Ureter (tissue), 1 donor: Measurements from ENCODE around the gene PLSCR4. TPM values are rescaled to one million over a fixed set of nuclear protein-coding genes. Genes with fewer than 3 reads are reported as not detected.
"Not testable (repeated sequence)": the region's sequence is repeated elsewhere in the genome, so short reads cannot be mapped to it uniquely, and the experiment has no call there.

Experiments used
- DNase-seq: peaks from one replicate; pipeline ENCODE4 v3.0.0-alpha.2; 2020; ENCODE audit warnings: low spot score
- total RNA-seq: library from RNA; stranded (reverse); gene quantifications from one replicate; pipeline ENCODE4 v1.2.4, GENCODE V29; 2023
- donor health status: DM: yes; HTN: yes; CAD: no.

PLSCR4 gene
- total RNA-seq, 1 donor from 2014 or later, result 26.6 TPM

DNA sequence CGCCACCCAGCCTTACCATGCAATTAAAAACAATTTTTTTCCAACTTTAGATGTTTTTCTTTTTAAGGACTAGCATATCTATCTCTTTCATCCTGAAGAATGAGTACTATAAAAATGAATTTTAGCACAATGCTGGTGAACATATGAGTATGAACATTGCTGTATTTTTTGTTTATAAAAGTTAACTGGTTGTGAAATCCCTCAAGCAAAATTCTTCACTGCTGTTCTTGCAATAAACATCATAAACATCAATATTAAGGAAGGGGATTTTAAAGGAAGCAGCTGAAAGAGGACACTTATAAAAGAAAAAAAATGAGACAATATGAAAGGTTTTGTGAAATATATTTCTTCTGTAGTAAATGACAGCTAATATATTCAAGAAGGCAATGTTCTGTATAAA is 3.0 kb downstream of the PLSCR4 start:
- DNase-seq, result no peak

DNA sequence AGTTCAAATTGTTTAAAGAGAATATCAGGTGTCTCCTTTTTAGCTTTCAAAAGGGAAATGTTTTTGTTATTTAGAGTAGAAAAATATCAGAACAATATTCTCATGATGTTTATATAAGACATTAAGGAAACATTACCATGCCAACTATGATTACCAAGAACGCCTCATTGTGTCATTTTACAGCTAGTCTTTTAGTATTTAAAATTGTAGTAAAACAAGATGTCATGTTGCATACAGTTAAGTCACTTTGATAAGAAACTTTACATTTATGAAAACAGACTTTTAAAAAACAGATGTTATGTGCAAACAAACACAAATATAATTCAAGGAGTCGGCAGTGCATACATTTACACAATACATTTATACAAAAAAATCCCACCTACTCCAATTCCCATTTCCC is 4.4 kb downstream of the PLSCR4 start:
- no peak for DNase-seq

DNA sequence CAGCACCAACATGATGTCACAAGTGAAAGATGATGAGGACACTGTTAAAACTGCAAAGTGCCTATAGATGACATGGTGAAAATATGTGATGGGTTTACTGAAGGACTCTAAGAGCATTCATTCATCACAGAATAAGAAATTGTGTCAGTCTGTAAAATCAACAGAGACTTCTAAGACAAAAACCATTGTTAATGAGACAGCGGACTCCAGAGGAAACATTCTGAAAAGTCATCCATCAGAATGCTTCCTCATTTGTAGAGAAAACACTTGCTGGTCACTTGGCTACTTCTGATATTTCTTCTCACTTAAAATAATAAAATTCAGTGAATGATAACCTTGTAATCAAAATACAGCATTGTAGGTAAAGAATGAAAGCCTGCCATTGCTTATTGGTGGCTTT is 7.3 kb downstream of the PLSCR4 start:
- no peak for DNase-seq

GRCh38 chr3:146241523-146242240 is 9.2 kb downstream of the PLSCR4 start:
- DNase-seq, result no peak

DNA sequence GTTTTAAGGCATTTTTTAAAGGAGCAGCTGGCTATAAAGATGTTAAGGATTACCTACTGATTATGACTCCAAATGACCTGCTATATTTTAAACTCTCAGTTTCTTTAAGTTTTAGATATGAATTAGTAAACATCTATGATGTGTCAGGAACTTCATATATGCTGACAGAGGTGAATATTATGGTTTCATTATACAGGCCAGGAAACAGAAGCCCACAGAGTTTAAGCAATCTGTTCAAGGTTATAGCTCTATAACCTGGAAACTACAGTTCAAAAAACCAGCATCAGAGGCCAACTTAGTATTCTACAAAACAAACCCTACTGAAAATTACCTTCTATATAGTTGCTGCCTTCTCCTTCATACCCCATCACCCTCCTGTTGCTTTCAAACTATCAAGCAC is 17.4 kb downstream of the PLSCR4 start:
- DNase-seq, result no peak

- no peak for DNase-seq
These were observed 23.4 kb downstream of the PLSCR4 start for GRCh38 chr3:146227486-146227885.

DNA sequence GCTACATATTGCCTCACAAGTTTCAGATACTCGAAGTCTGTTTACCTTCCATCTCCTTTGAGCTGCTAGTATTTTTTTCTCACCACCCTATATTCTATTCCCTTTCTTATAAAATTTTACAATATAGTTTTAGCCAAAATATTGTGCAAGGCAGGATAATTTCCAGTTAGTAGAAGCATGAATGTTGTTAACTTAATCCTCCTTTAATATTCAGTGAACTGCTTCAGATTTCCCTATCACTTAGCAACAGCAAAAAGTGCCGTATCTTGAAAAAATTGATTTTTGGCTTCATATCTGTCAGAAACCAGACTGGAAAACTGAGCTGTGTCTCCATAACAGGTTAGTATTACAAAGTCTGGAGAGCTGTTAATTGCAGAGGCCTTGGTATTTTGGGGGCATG is 24.0 kb downstream of the PLSCR4 start:
- DNase-seq, result no peak

GRCh38 chr3:146225458-146225857 is 25.4 kb downstream of the PLSCR4 start:
- not testable (repeated sequence) for DNase-seq

DNA sequence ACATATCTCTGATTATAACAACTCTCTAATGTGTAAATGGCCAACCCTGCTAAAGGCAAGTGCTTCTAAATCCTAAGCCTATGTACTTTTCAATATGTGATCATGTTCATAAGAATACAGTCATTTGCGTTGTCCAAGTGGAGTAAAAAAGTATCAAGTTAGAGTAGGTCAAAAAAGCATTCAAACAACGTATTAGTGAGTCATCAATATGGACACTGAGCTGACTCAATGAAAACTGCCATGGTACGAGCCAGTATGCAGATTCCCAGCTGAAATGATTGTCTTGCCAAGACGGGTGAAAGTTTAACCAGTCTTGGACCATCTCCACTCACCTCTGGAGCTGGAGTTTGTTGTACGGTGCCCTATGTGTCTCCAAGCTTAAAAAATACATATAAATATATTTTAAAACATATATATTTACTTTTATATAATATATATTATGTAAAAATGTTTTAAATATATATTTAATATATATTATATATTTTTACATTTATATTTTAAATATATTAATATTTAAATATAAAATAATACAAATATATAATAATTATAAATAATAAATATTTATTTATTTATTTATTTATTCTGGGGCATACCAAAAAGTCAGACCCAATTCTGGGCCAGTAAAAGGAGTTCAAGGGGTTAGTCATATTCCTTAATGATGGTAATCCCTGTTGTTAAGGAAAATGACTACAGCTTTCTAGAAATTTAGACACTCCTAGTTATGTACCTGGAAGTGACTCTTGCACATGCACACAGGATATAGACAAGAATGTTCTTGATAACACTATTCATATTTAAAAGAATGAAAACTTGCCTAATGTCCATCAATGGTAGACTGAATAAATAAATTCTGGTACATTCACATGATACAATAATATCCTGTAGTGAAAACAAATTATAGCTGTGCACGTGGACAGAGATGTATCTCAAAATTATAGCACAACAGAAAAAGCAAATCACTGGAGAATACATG is 27.2 kb downstream of the PLSCR4 start:
- DNase-seq, result no peak

DNA sequence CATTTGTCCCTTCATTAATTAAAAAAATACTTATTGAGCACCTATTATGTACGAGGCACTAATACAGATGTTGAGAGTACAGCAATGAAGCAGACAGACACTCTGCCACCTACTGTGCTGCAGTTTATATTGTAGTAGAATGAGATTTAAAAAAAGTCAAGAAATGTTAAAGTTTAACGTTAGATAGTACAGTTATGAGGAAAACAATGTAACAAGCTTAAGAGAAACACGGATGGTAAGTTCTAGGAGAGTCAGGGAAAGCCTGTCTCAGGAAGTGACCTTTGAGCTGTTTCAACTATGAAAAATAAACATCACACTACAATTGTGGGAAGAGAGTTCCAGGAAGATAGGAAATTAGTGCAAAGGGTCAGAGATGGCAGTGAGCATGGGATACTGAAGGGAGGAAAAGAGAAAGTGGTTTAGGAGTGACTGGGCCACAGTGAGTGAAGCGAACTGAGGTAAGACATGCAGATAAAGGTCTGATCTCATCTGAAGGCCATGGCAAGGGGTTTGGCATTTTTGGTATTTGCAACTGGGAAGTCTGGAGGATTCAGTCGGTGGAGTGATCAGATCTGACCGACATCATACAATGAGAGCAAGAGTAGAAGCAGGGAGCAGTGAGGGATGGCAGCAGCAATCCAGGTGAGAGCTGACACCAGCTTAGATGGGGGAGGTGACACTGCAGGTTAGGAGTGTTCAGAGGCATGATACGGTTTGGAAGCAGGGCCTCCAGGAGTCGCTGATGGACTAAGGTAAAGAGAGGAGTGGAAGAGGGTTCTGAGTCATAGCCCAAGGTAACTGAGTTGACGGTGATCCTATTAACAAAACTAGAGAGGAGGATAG is 28.5 kb downstream of the PLSCR4 start:
- DNase-seq, result no peak

DNA sequence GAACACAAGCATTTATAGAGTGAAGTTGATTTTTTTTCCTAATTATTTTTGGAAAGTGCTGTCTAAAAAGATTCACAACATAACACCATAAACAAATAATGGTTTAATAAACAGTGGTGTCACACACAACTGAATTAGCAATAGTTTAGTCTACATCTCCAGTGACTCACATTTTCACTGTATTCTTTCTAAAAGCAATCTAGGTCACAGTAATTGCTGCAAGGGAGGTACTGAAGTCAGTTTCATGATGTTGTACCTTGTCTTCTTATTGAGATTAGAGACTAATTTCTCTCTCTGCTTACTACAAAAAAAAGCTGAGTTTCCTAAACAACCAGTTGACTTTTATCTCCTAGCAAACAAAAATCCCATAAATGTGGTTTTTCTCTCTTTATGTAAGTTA is 29.6 kb downstream of the PLSCR4 start:
- DNase-seq, result no peak

DNA sequence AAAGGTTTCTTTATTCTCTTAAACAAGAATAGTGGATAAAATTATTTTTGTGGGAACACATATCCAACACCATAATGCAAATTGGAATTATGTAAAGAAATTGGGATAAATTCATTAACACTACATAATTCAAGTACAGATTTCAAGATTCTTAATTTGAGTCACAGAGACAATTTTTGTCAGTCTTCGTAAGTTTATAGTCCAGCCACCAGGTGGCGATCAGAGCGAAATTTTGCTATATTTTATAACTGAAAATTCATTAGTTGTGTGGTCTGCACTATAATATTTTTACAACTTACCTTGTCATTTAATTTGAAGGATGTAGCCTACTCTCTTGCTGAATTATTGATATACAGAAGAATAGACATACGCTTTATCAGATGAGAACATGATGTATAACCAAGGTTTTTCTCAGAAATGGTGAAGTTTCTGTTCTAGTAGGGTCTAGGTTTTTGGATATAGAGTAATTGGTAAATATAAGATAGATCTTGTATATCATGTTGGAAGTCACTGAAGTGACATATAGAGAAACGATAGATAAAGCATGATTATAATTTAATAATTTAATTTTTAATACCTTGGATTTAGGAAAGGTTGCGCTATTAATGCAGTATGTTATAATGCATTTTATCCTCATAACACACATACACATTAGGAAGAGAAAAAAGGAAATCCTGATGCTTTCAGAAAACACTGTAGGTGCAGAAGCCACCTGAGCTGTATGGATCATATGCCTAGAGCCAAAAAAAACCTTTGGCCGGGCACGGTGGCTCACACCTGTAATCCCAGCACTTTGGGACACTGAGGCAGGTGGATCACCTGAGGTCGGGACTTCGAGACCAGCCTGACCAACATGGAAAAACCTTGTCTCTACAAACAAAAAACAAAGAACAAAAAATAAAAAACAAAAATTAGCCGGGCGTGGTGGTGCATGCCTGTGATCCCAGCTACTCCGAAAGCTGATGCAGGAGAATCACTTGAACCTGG is 31.7 kb downstream of the PLSCR4 start:
- no peak for DNase-seq

GRCh38 chr3:146217324-146217723 is 33.6 kb downstream of the PLSCR4 start:
- no peak for DNase-seq

DNA sequence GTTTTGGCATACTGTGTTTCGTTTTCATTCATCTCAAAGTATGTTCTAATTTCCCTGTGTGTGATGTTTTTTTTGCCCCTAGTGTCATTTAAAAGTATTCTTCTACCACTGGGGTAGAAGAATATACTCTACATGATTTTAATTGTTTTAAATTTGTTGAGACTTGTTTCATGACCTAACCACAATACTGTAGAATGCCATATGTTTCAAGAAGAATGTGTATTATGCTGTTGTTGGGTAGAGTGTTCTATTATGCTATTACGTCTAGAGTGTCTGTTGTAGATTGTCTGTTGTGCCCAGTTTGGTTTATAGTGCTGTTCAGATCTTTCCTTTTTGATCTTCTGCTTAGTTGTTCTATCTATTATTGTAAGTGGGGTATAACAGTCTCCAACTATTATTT is 36.4 kb downstream of the PLSCR4 start:
- DNase-seq, result no peak

GRCh38 chr3:146209371-146209770 is 41.5 kb downstream of the PLSCR4 start:
- no peak for DNase-seq

GRCh38 chr3:146203776-146204175 is 47.1 kb downstream of the PLSCR4 start:
- DNase-seq, result no peak

DNA sequence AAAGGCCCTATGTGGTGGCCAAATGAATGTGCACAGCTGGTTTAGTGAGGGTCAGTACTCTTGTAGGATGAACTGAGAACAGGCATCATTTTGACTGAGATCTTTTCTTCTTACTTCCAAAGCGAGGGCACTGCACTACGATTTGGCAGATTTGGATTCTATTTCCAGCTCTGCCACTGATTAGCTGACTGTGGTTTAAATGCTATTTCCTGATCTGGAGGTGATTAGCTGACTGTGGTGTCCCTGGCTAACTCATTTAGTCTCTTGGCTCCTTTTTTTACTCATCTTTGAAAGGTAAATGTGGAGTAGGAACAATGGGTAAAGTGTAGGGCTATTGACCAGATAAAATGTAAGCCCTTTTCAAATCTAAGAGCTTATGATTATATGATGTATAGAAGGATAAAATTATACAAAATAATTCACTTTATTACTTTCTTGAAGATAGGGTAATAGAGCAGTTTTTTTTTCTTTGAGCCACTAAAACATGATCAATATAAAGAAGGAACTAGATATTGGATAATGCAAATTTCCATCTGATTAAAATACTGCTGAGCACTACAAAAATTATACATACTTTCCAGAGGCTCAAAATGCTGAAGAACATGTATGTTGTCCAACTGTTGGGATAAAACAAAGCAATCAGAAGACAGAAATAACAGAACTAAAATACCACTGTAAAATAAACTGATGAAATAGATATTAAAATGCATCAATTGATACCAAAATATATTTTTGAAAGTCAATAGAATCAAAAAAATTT is 50.3 kb downstream of the PLSCR4 start:
- no peak for DNase-seq

- DNase-seq, result no peak
These were observed 51.1 kb downstream of the PLSCR4 start for GRCh38 chr3:146199762-146200161.

GRCh38 chr3:146196789-146197188 is 54.1 kb downstream of the PLSCR4 start:
- no peak for DNase-seq

- DNase-seq, result no peak
These were observed 55.3 kb downstream of the PLSCR4 start for GRCh38 chr3:146195605-146196004.
